H9 (cell line): Measurements from ENCODE around the gene NCOA5. TPM values are rescaled to one million over a fixed set of nuclear protein-coding genes. Genes with fewer than 3 reads are reported as not detected.

Source experiments
- DNase-seq: peaks from one replicate; pipeline ENCODE4 v3.0.0-alpha.2; 2017
- H2AFZ ChIP-seq: one replicate; pipeline ENCODE4 v1.6.1; 2013; ENCODE audit warnings: mild to moderate bottlenecking, low read length, control low read depth, moderate library complexity
- H2AK5ac ChIP-seq: 2 replicates; pipeline ENCODE4 v1.6.1; 2013; ENCODE audit warnings: low read length, control low read depth, mixed read lengths; ENCODE audit not compliant: insufficient read length
- H2BK120ac ChIP-seq: one replicate; pipeline ENCODE4 v1.6.1; 2013; ENCODE audit warnings: low read depth, mild to moderate bottlenecking, low read length, control low read depth, inconsistent platforms; ENCODE audit not compliant: poor library complexity, severe bottlenecking
- H2BK12ac ChIP-seq: 2 replicates; pipeline ENCODE4 v1.6.1; 2013; ENCODE audit warnings: low read length, control low read depth, mixed read lengths, low read depth; ENCODE audit not compliant: insufficient read length
- H2BK15ac ChIP-seq: 2 replicates; pipeline ENCODE4 v1.6.1; 2013; ENCODE audit warnings: low read depth, low read length, control low read depth
- H2BK20ac ChIP-seq: one replicate; pipeline ENCODE4 v1.6.1; 2013; ENCODE audit warnings: low read depth, mild to moderate bottlenecking, low read length, control low read depth, inconsistent platforms; ENCODE audit not compliant: poor library complexity, severe bottlenecking
- H2BK5ac ChIP-seq: 2 replicates; pipeline ENCODE4 v1.6.1; 2013; ENCODE audit warnings: low read length, control low read depth, mixed read lengths; ENCODE audit not compliant: insufficient read length
- H3K14ac ChIP-seq: 2 replicates; pipeline ENCODE4 v1.6.1; 2013; ENCODE audit warnings: low read length, control low read depth; ENCODE audit not compliant: insufficient read depth
- H3K18ac ChIP-seq: 2 replicates; pipeline ENCODE4 v1.6.1; 2013; ENCODE audit warnings: low read depth, mild to moderate bottlenecking, mixed read lengths, low read length, control low read depth; ENCODE audit not compliant: insufficient read length
- H3K23ac ChIP-seq: 2 replicates; pipeline ENCODE4 v1.6.1; 2013; ENCODE audit warnings: low read length, control low read depth, mixed read lengths, low read depth; ENCODE audit not compliant: insufficient read length
- H3K23me2 ChIP-seq: 2 replicates; pipeline ENCODE4 v1.6.1; 2013; ENCODE audit warnings: low read depth, mild to moderate bottlenecking, mixed read lengths, low read length, control low read depth; ENCODE audit not compliant: insufficient read length, poor library complexity, severe bottlenecking
- H3K27ac ChIP-seq: 2 replicates; pipeline ENCODE4 v1.5.1; 2013; ENCODE audit warnings: low read length, control low read depth, mixed read lengths, low read depth; ENCODE audit not compliant: insufficient read length
- H3K27me3 ChIP-seq: 2 replicates; pipeline ENCODE4 v1.6.1; 2013; ENCODE audit warnings: low read length, control low read depth, inconsistent platforms; ENCODE audit not compliant: insufficient read depth
- H3K4ac ChIP-seq: 2 replicates; pipeline ENCODE4 v1.6.1; 2013; ENCODE audit warnings: low read depth, mild to moderate bottlenecking, control low read depth, inconsistent platforms, low read length, moderate library complexity
- H3K4me1 ChIP-seq: 2 replicates; pipeline ENCODE4 v1.6.1; 2013; ENCODE audit warnings: low read length, control low read depth, inconsistent platforms; ENCODE audit not compliant: insufficient read depth
- H3K4me2 ChIP-seq: 2 replicates; pipeline ENCODE4 v1.6.1; 2013; ENCODE audit warnings: low read length, control low read depth, mixed read lengths; ENCODE audit not compliant: insufficient read length, insufficient read depth
- H3K56ac ChIP-seq: 2 replicates; pipeline ENCODE4 v1.6.1; 2013; ENCODE audit warnings: low read depth, mild to moderate bottlenecking, mixed read lengths, low read length, control low read depth; ENCODE audit not compliant: insufficient read length
- H3K79me1 ChIP-seq: 2 replicates; pipeline ENCODE4 v1.6.1; 2013; ENCODE audit warnings: low read depth, mild to moderate bottlenecking, moderate library complexity, low read length, control low read depth, inconsistent platforms; ENCODE audit not compliant: insufficient read depth, poor library complexity, severe bottlenecking
- H3K79me2 ChIP-seq: 2 replicates; pipeline ENCODE4 v1.6.1; 2013; ENCODE audit warnings: low read length, control low read depth, inconsistent platforms; ENCODE audit not compliant: insufficient read depth
- H3K9ac ChIP-seq: 2 replicates; pipeline ENCODE4 v1.6.1; 2013; ENCODE audit warnings: low read length, control low read depth, mixed read lengths; ENCODE audit not compliant: insufficient read length; ENCODE audit errors: extremely low read depth
- H3K9me3 ChIP-seq: one replicate; pipeline ENCODE4 v1.6.1; 2013; ENCODE audit warnings: low read depth, low read length, inconsistent platforms; ENCODE audit not compliant: control insufficient read depth
- H3T11ph ChIP-seq: one replicate; pipeline ENCODE4 v1.6.1; 2013; ENCODE audit warnings: mild to moderate bottlenecking, low read length, control low read depth, inconsistent platforms
- H4K20me1 ChIP-seq: one replicate; pipeline ENCODE4 v1.6.1; 2013; ENCODE audit not compliant: control insufficient read depth, insufficient read length, insufficient read depth
- H4K5ac ChIP-seq: 2 replicates; pipeline ENCODE4 v1.6.1; 2013; ENCODE audit warnings: low read depth, mild to moderate bottlenecking, mixed read lengths, low read length, control low read depth; ENCODE audit not compliant: insufficient read length
- H4K8ac ChIP-seq: replicated peaks from 2 replicates; pipeline ENCODE4 v1.6.1; 2013; ENCODE audit warnings: low read length, control low read depth, mixed read lengths, low read depth; ENCODE audit not compliant: insufficient read length
- H4K91ac ChIP-seq: 2 replicates; pipeline ENCODE4 v1.6.1; 2013; ENCODE audit warnings: low read depth, mild to moderate bottlenecking, moderate library complexity, mixed read lengths, low read length, control low read depth; ENCODE audit not compliant: insufficient read length
- H3K27ac Mint-ChIP-seq, 3 experiments: 2 replicates in 2 of 3; 3 replicates in 1 of 3; pipeline ENCODE4 v1.8.0; 2020 to 2021; ENCODE audit warnings: mixed read lengths in 3 of 3, mild to moderate bottlenecking in 1 of 3, moderate library complexity in 1 of 3
- H3K27me3 Mint-ChIP-seq: 2 replicates; pipeline ENCODE4 v1.8.0; 2021; ENCODE audit warnings: low read depth, mild to moderate bottlenecking, moderate library complexity, mixed read lengths
- H3K36me3 Mint-ChIP-seq, 3 experiments: 2 replicates in 2 of 3; 3 replicates in 1 of 3; pipeline ENCODE4 v1.8.0; 2020 to 2021; ENCODE audit warnings: low read depth in 3 of 3, mixed read lengths in 3 of 3; ENCODE audit not compliant: insufficient read depth in 1 of 3
- H3K4me1 Mint-ChIP-seq, 2 experiments: 2 replicates each; pipeline ENCODE4 v1.8.0; 2020; ENCODE audit warnings: mixed read lengths in 2 of 2
- H3K4me3 Mint-ChIP-seq, 2 experiments: 2 replicates in 1 of 2; 3 replicates in 1 of 2; pipeline ENCODE4 v1.8.0; 2020 to 2021; ENCODE audit warnings: mild to moderate bottlenecking in 2 of 2, mixed read lengths in 2 of 2, moderate library complexity in 1 of 2
- H3K9me3 Mint-ChIP-seq, 2 experiments: 2 replicates in 1 of 2; 3 replicates in 1 of 2; pipeline ENCODE4 v1.8.0; 2020; ENCODE audit warnings: mild to moderate bottlenecking in 2 of 2, mixed read lengths in 2 of 2, moderate library complexity in 1 of 2
- CTCF ChIP-seq: fragments of 200-600 bp; sonication (generic); conservative IDR thresholded peaks from 3 replicates; pipeline ENCODE4 v1.8.0; 2021; ENCODE audit warnings: antibody characterized with exemption, mild to moderate bottlenecking
- WGBS: extraction: QIAGEN DNeasy Blood & Tissue Kit; methylation state at CpG from one replicate; pipeline ENCODE4 v1.1.7; 2013; ENCODE audit warnings: missing lambda C conversion rate, low lambda C conversion rate, mixed read lengths; ENCODE audit not compliant: insufficient read length; ENCODE audit errors: extremely low coverage; 5-methylcytosine and 5-hydroxymethylcytosine counted together
- total RNA-seq: library from RNA; stranded (reverse); gene quantifications from 2 replicates; pipeline ENCODE4 v1.2.1, GENCODE V29; 2021

NCOA5 gene
- total RNA-seq, 1 experiment from 2014 or later = 55.7 TPM

- Histone ChIP-seq H2BK12ac (no peak overlapping the region), H3K27ac (no peak overlapping the region), H3K79me1 (no peaks in the 10 kb centered on the region), H2BK15ac (no peak overlapping the region), H4K5ac (no peak overlapping the region), H3K18ac (no peak overlapping the region), H3K4me2 (no peak overlapping the region), H4K20me1 (no peaks in the 10 kb centered on the region), H3K9me3 (no peaks in the 10 kb centered on the region), H4K91ac (no peak overlapping the region), H2AK5ac (no peak overlapping the region), H3K4me1 (peaks cover 6% of the 10 kb centered on the region; the same call in 1 of the 2 replicates), H2AFZ (no peak overlapping the region), H3K79me2 (no peaks in the 10 kb centered on the region), H3K23me2 (peaks cover 6% of the 10 kb centered on the region), H3K9ac (no peak overlapping the region), H2BK120ac (no peak overlapping the region), H3K14ac (no peak overlapping the region), H2BK20ac (no peak overlapping the region), H3K56ac (no peak overlapping the region), H3K27me3 (no peaks in the 10 kb centered on the region; the same call in 1 of the 2 replicates), H3T11ph (no peak overlapping the region), H3K4ac (no peak overlapping the region), H3K23ac (no peak overlapping the region), H4K8ac (no peak overlapping the region), H2BK5ac (no peak overlapping the region)
- no CpG with 5 or more reads among the region's 10 CpGs for WGBS
- no peak for DNase-seq
- Mint-ChIP-seq H3K4me3 (peak overlapping the region in 1 of 2 experiments; percentile 30; a peak in 2 of 5 replicates), H3K27me3 (peaks cover 23% of the 10 kb centered on the region), H3K9me3 (peaks cover 5 to 17% of the 10 kb centered on the region in 2 experiments; a peak in 2 of 5 replicates), H3K4me1 (peaks cover 35 to 42% of the 10 kb centered on the region in 2 experiments), H3K36me3 (peaks cover 7 to 18% (median 12%) of the 10 kb centered on the region in 3 experiments), H3K27ac (no peak overlapping the region)
- no peak for TF ChIP-seq CTCF
These were observed 76.8 kb downstream of the NCOA5 start for GRCh38 chr20:46012921-46013320.
